HG02642 (cell line): ENCODE results near the gene MAP3K12.
"Not testable (repeated sequence)": the region's sequence is repeated elsewhere in the genome, so short reads cannot be mapped to it uniquely, and the experiment has no call there.

Source experiments
- ATAC-seq: cut with Tn5 transposase; IDR thresholded peaks from one replicate; pipeline ENCODE4 v1.9.1; 2021; ENCODE audit warnings: mild to moderate bottlenecking; ENCODE audit not compliant: unreplicated experiment, poor library complexity

Gene MAP3K12

DNA sequence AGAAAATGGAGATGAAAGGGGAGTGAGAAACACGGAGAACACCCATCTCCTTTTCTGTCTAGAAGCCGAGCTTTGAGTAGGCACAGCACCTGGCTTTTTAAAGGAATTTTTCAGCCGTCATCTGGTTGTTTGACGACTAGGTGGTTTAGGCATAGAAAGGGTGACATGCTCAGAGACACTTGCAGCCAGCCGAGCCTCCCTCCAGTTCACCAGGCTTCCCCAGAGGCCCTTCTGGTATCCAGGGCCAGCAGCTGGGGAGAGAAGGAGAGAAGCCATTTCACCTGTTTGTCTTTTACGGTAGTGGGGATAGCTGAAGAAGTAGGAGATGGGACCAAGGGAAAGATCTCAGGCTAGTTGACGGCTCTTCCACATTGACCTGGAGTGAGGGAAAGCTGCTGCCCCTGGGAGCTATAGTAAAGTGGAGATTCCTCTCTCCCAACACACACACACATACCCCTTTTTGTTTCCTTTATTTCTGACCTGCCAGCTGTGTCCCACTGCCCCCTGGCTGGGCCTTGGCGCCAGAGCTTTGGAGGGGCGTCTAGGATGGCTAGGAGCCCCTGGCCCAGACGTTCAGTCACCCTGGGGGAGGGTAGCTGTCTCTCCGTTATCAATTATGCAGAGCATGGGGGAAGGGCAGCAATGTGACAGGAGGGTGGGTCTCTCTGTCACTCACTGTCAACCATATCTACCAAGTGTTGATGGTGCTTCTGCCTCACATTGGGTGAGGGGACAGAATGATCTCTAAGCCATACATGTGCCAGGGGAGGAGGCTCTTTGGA, 5.5 kb downstream of the MAP3K12 start:
- ATAC-seq, result no peak

DNA sequence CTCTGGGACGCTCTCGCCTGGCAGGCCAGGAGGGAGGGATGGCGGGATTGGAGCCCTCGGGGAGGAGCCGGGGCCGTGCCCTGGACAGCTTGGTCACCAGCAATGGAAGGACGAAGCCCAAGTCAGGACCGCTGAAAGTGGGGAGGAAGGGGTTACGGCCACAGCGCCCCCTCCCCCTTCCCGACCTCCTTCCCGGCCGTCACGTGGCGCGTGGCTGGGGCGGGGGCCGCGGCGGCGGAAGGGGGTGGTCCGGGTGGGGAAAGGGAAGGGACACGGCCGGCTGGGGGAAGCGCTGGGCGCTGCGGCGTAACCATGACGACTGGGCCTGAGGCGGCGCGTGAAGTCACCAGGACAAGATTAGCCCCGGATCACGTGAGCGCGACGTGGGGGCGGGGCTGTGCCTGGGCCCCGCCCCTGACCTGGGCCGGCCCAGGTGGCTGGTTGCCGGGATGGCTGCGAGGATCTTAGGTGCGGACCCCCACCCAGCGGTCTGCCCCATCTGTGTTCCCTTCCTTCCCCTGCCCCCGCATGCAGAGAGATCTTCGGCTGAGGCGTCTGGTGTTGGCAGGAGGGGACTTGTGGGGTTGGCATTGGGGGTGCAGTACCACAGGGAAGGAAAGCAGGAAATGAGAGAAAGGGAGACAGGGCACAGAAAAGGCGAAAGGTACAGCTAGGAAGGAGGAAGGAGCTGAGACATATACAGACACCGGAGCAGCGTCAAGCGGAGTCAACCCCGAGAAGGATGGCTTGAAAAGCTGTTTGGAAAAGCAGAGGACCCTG, 6.2 kb downstream of the MAP3K12 start:
- ATAC-seq, result peak; percentile 96

DNA sequence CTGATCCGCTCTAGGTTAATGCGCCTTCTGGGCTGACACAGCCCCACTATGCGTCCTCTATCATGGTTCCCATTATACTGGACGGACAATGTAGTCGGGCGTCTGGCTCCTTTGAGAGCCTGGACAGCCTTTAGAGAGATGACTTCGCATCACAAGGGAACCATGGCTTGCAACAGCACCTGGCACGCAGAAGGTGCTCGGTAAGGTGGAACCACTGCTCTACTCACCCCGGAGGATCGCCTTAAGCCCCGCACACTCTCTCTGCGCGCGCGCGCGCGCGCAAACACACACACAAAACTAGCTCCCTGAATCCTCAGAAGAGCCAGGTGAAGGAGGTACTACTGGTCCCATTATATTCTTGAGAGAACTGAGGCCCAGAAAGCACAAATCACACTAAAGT, 7.1 kb downstream of the MAP3K12 start:
- ATAC-seq, result no peak

DNA sequence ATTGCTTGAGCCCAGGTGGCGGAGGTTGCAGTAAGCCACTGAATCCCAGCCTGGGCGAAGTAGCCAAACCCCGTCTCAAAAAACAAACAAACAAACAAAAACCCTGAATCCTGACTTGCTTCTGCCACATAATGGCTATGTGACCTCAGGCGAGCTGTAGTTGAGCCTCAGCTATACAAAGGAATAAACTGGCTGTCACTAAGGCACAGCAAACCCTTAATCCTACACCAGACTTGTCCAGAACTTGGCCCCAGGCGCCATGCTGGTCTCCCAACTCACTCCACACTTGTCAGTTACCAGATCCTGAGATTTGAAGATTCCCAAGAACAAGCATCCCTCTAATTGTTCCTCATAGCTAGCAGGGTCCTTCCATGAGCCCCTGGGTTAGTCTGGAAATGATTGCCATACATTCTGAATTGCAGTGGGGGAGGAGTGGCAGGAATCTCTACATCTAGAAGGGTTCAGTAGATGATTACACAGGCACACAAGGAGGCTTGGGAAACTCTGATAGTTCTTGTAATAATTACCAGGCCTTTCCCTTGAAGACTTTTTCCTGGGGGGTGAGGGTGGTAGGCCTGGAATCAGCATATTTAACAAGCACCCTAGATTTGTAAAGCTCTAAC, 9.9 kb downstream of the MAP3K12 start:
- no peak for ATAC-seq

DNA sequence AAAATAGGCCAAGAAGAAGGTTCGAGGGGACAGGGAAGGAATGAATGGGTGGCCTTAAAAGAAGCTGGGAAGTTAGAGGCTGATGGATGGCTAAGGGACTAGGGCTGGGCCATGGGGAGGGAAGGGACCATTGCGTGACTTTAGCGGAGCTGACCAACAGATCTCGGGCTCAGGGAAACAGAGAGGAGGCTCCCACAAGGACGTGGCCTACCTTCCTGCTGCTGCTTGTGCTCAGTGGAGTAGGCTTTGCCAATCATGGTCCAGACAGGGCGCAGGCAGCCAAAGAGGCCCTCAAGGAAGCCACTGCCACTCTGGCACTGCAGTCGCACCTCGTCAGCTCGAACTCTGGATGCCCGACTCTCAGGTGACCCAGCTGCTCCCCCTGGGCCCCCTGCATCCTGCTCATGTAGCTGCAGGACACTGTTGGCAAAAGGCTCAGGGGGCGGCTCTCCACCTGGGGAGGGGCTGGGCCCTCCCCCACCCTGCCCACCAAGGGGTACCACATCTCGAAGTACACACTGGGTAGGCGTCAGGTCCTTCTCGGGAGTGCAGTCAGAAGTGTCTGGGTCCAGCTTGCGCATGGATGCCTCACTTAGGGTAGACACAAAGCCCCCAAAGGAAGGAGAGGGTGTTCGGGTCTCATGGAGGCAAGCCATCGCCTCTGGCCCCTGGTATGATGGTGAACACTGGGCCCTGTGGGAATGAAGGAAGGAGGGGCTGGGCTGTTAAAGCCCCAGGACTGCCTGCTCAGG, 12.3 kb downstream of the MAP3K12 start:
- ATAC-seq, result no peak

DNA sequence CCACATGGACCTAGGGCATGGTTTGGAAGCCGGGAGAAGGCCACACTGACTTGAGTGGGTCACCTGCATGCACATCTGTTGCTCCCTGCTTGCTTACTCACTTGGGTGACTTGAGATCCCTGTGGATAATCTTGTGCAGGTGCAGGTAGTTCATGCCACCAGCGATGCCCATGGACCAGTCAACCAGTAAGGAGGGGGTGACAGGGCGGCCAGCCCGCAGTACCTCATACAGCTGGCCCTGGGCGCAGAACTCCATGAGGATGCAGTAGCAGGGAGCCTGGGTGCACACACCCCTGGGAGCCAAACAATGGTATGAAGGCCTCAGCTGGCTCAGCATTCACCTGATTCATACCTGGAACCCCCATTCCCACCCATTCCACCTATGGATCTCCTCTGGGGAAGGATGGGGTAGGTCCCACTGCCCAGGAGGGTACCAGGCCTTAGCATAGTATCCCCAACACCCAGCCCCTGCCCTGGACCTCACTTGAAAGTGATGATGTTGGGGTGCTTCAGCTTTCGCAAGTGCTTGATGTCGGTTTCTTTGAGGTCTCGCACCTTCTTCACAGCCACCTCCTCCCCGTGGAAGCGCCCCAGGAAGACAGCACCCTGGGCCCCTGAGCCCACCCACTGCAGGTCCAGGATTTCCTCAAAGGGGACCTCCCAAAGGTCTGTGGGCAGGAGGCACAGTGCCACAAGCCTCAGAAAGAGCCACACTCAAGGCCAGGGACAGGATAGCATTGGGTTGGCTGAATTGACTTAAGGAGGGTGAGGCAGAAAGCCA, 13.1 kb downstream of the MAP3K12 start:
- no peak for ATAC-seq

DNA sequence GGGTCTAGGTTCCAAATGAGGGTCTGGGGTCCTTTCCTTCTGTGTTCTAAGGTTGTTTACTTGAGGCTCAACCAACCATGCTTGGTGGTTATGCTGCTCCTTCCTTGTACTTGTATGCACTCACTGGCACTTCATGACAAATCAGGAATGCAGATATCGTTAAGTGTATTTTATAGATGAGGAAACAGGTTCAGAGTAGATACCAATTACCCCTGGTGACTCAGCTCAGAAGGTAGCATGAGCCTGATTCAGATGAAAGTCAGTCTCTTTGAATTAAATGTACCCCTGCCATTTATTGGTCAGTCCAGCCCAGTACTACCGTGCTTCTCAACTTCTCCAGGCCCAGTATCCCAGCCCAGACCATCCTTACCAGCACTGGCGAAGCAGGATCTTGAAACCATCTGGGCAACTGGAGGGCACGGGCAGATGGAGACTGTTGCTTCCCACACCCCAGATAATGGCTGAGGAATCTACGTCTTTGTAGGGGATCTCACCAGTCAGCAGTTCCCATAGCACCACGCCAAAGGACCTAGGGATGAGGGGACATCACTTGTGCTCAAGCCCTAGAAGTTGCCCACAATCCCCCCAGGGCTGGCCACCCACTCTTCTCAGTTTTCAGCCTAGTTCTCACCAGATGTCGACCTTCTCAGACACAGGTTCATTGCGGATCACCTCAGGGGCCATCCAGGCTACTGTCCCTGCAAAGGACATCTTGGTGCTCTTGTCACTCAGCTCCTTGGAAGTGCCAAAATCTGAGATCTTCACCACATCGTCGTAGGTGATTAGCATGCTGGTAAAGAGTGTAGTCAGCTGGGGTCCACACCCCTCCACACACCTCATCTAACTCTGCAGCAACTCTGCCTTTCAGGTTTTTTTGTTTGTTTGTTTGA, 14.3 kb downstream of the MAP3K12 start:
- no peak for ATAC-seq

DNA sequence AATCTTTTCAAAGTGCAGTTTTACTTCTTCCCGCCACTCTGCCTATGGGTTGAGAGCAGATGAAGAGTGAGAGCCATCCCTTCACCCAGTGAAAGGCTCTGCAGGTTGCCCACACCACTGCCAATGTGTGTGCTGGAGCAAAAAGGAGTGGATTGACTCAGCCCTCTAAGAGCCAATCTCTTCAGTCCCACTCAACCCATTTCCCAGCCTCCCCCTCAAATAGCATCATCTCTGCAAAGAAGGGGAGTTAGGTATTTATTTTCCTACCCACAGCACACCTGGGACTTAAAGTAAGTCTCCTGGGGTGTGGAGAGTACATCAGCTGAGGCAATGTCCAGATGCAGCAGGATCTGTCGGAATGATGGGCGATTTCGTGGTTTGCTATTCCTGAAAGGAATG, 15.3 kb downstream of the MAP3K12 start:
- no peak for ATAC-seq

DNA sequence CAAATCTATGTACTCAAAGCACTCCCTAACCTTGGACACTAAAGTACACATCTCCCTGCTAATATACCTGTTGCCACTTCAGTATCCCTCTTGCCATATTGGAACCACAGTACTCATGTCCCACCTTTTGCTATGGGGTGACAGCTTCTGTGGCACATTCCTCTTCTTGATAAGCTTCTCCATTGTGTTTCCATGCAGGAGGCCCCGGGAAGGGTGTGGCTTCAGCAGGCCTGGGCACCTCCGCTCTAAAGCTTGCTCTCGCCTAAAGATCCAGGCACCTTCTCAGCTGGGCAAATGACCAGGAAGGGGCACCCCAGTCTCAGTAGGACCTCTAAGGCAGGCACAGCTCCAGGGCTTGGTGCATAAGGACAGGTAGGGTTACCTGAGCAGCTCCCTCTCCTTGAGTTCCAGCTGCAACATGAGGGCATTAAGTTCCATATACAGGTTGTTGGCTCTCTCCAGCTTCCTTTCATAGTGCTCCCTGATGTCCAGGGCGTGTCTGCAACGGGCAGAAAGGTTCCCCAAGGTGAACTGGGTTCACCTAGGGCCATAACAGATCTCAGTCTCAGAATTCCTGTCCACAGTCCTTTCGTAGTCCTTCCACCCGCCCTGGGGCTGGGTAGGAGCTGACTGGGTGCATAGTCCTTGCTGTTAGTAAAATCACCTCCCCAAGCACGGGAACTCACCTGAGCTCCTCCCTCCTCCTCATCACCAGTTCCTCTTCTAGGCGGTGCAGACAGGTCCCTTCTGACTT, 15.9 kb downstream of the MAP3K12 start:
- ATAC-seq, result no peak

DNA sequence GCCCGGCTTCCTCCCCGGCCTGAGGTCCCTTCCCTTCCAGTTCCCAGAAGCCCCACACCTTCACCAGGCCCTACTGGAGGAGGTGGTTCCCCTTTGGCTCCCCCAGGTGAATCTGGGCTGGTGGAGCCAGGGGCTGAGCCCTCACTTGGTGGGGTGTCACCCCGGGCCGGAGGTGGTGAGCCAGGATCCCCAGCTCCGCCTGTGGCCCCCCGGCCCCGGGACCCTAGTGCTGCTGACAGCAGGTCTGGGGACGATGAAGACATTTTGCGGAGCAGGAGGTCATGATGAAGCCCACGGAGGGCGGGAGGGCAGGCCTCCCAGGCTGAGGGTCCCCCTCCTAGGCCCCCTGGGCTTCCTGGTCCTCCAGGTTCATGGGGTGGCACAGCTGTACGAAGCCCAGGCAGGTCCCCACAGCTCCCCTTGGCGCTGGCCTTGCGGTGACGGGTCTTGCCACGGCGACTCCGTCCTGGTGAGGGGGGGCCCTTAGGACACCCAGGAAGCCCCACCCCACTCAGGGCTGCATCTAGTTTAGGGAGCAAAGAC, 16.6 kb downstream of the MAP3K12 start:
- ATAC-seq, result no peak

DNA sequence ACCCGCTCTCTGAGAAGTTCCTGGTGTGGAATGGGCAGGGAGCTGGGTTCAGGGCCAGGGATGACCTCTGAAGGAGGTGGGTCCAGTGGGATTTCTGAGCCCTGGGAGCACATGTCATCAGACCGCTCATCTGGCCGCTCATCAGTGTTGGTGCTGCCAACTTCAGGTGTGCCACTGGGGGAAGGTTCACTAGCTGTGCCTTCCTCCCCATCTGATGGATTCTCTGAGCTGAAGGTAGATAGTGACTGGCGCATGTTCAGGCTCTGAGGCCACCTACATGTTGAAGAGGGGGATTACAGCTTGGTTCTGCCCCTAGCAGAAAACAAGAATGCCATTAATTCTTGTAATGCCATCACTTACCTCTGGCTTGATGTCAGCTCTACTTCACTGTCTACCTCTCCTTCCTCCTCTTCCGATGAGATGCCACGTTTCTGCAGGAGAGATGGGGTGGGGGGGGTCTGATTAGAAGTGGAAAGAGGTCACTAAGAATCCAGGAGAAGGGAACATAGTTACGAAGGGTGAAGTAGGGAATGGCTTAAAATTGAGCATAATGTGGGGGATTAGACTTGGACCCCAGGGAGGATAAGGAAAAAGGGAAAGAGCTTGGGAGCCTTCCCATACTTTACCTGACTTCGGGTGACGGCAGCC, 17.2 kb downstream of the MAP3K12 start:
- ATAC-seq, result no peak

DNA sequence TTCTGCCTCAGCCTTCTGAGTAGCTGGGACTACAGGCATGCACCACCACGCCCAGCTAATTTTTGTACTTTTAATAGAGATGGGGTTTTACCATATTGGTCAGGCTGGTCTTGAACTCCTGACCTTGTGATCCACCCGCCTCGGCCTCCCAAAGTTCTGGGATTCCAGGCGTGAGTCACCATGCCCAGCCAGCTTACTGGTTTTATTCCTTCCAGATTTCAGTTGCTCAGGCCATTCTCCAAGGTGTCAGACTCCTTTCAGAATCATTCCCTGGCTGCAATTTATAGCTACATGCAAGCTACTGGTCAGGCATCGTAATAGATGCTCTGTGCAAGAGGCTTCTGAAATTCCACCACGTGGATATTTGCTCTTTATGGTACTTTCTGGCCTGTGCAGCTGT, 17.8 kb downstream of the MAP3K12 start:
- ATAC-seq, result not testable (repeated sequence)

DNA sequence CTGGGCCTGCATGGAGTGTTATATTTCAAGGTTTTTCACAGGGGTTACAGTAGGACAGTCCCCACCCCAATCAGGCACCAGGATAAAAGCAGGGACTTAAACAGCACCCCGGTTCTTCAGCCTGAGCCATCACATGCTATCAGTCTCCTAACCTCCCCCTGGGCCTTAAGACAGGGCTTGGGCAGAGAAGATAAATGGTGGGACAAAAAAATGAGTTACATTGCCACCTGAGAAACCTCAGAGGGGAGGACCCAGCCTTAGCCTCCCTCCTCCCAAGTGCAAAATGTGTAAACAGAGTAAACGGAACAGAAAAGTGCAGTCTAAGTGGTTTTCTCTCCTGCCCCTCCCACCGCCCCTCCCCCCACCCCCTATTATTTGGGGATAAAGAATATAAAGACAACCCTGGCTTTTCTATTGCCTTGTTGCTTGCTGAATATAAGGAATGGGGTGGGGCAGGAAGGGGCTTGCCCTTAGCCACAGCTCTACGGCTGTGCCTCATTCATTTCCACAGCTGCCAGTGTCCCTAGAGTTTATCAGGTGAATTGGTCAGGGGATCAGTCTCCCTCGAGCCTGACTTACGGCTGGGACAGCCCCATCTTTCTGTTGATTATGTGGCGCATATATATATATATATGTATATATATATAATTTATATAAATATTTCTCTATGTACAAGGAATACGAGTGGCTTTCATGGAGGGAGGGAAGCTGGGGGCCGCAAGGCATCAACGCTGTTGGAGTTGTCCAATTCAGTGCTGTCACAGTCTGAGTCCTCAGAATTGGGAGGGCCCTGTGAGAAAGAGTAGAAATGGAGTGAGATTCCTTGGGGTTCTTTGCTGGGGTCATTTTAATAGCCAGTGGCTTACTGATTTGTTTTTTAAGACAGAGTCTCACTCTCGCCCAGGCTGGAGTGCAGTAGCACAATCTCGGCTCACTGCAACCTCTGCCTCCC, 18.5 kb downstream of the MAP3K12 start:
- no peak for ATAC-seq

DNA sequence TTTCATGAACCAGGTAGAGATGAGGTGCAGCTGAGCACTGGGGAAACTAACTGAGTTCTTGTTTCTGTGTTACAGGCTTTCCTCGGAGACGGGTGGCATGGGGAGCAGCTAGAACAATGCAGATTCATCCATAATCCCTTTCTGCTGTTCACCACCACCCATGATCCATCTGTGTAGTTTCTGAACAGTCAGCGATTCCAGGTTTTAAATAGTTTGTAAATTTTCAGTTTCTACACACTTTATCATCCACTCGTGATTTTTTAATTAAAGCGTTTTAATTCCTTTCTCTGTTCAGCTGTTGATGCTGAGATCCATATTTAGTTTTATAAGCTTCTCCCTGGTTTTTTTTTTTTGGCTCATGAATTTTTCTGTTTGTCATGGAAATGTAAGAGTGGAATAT, 19.9 kb downstream of the MAP3K12 start:
- no peak for ATAC-seq

DNA sequence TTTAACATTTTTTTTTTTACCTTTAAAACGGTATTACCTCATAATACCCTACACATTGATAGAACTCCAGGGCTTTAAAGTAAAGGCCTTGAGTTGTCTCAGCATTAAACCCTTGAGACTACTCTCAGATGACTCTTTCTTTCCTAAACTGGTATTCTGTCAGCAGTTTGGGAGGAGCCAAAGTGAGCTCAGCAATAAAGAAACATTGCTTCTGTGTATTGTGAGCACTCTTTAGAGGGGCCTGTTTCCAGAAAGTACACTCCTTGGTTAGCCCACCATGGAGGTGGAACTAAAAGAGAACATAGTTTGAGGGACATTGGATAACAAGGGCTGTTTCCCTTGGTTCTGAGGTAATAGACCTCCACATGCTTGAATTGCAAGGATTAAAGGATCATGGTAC, 20.4 kb downstream of the MAP3K12 start:
- no peak for ATAC-seq

DNA sequence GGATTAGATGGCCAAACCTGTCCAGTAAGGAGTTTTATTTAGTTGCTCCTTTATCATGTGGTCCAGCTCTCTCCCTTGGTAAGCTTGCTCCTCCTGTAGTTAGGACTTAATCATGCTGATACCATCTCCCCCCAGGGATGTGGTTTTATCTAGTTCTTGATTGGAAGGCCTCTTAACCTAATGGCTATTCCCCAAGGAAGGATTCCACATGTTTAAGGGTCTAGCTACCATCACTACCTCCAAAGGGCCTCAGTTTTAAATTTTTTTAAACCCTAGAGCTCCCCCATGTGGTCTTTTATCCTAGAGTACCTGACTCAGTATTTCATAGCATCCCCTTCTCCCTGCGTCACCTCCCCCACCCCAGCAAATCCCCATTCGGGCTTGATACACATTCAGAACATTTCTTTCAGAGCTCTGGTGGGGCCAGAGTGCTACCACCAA, 22.5 kb downstream of the MAP3K12 start:
- no peak for ATAC-seq
